Myocyte (in vitro differentiated cells): ENCODE results near the gene GATA3. TPM values are rescaled to one million over a fixed set of nuclear protein-coding genes. Genes with fewer than 3 reads are reported as not detected.
A peak's percentile ranks its signal among the peaks of the same experiment; 100 is the strongest.

Source experiments
- DNase-seq: peaks from one replicate; pipeline ENCODE4 v3.0.0-alpha.2; 2012; ENCODE audit warnings: low read depth
- total RNA-seq: library from RNA; depleted of rRNA; stranded (reverse); fragments of >200 nt; gene quantifications from 2 replicates; pipeline ENCODE4 v1.2.3, GENCODE V29; 2014

GATA3 gene
- total RNA-seq, 1 donor from 2014 or later: 0.11 TPM

GRCh38 chr10:8092428-8092827 lies 37.9 kb downstream of the GATA3 start:
- DNase-seq: no peak

GRCh38 chr10:8095959-8096358 lies 41.5 kb downstream of the GATA3 start:
- peak; percentile 66 for DNase-seq

- no peak for DNase-seq
Measured at GRCh38 chr10:8096931-8097330, 42.4 kb downstream of the GATA3 start.

- DNase-seq: no peak
Measured at GRCh38 chr10:8100366-8100765, 45.9 kb downstream of the GATA3 start.

GRCh38 chr10:8102708-8103401 lies 48.4 kb downstream of the GATA3 start:
- no peak for DNase-seq

- no peak for DNase-seq
Measured at GRCh38 chr10:8103543-8103942, 49.1 kb downstream of the GATA3 start.

GRCh38 chr10:8104005-8104404 lies 49.5 kb downstream of the GATA3 start:
- no peak for DNase-seq

GRCh38 chr10:8104721-8105120 lies 50.2 kb downstream of the GATA3 start:
- DNase-seq: no peak

GRCh38 chr10:8105932-8106331 lies 51.4 kb downstream of the GATA3 start:
- DNase-seq: no peak

GRCh38 chr10:8112230-8112905 lies 57.9 kb downstream of the GATA3 start:
- no peak for DNase-seq

GRCh38 chr10:8112942-8113442 lies 58.5 kb downstream of the GATA3 start:
- no peak for DNase-seq

- no peak for DNase-seq
Measured at GRCh38 chr10:8113616-8114015, 59.1 kb downstream of the GATA3 start.

GRCh38 chr10:8114741-8115617 lies 60.5 kb downstream of the GATA3 start:
- no peak for DNase-seq

- DNase-seq: no peak
Measured at GRCh38 chr10:8115618-8115980, 61.1 kb downstream of the GATA3 start.

GRCh38 chr10:8116474-8116873 lies 62.0 kb downstream of the GATA3 start:
- no peak for DNase-seq

GRCh38 chr10:8116926-8117493 lies 62.5 kb downstream of the GATA3 start:
- no peak for DNase-seq

GRCh38 chr10:8121201-8121890 lies 66.9 kb downstream of the GATA3 start:
- no peak for DNase-seq

- no peak for DNase-seq
Measured at GRCh38 chr10:8122611-8123369, 68.3 kb downstream of the GATA3 start.

- no peak for DNase-seq
Measured at GRCh38 chr10:8124436-8124835, 69.9 kb downstream of the GATA3 start.
